ENCODE measurements around the gene CCDC33. TPM values are rescaled to one million over a fixed set of nuclear protein-coding genes. Genes with fewer than 3 reads are reported as not detected.
A peak's percentile ranks its signal among the peaks of the same experiment; 100 is the strongest.

Gene CCDC33
- total RNA-seq, result 1 to 10 TPM in 1 of 5 donors, under 1 TPM in 2, not detected in 2; 0.58 to 9.4 (median 0.73) TPM
- not detected for polyA plus RNA-seq
- long read RNA-seq, donor 1, result 0 reads
- long read RNA-seq, donor 2, result 0 reads
- long read RNA-seq, donor 3, result 0 reads
- long read RNA-seq, donor 4, result 0 reads
- long read RNA-seq, donor 5, result 0 reads
- long read RNA-seq, donor 6, result 0 reads
- long read RNA-seq, donor 7, result 0 reads
- long read RNA-seq, donor 8, result 0 reads
- long read RNA-seq, donor 9, result 0 reads
- long read RNA-seq, donor 10, result 0 reads

DNA sequence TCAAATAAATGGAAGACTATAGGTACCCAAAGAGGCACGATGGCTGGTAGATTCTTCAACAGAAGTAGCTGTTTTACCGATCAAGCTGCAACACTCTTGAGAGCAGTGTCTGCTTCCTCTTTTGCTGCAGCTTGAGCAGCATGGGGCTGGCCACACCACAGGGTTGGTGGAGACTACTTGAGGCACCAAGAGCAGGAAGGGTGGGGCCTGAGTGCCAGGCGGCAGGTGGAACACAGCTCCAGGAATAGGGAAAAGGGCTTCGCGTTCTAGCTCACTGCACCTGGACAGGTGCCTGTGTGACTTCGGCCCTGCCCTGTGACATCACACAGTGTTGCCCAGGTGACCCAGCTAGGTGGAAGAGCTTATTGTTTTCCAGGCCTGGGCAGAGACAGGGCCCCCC lies at the start of gene CCDC33:
TSS of gene CCDC33 (plus strand) at position 365 of the 400 bp plus-strand sequence. CDS start 394 bp downstream, outside the sequence.
- intact Hi-C loops (cut with DNase I; ENCODE audit: low total_unique reads), result no loop called here
- DNase-seq, result peak; percentile 87 to 91

DNA sequence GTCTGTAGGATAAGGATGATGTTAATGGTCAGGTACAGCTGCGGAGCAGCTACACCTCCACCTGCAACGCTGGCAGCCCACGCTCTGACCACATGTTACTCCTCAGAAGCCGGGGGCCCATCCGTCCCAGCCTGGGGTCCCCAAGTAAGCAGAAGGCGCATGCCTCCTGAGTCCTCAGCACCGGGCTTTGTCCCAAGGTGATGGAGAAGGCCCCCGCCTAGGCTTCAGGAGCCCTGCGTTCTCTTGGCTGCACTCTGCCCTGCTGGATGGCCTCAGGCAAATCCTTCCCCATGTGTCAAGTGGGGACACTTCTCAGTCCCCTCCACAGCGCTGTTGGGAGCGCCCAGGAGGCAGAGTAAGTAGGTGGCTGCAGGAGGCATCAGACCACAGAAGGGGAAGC lies 47.9 kb upstream of the CCDC33 start:
- intact Hi-C loops (cut with DNase I; ENCODE audit: low total_unique reads), result no loop called here
- no peak for DNase-seq
- no peak overlapping the region for H3K27ac ChIP-seq
- no peaks in the 10 kb centered on the region for H3K36me3 ChIP-seq
- H3K9me3 ChIP-seq, result no peaks in the 10 kb centered on the region
- H3K27me3 ChIP-seq, result no peaks in the 10 kb centered on the region
- TF ChIP-seq POLR2A (IDR thresholded peaks at IDR 0.05), result no peak
- TF ChIP-seq, protein P1, sequence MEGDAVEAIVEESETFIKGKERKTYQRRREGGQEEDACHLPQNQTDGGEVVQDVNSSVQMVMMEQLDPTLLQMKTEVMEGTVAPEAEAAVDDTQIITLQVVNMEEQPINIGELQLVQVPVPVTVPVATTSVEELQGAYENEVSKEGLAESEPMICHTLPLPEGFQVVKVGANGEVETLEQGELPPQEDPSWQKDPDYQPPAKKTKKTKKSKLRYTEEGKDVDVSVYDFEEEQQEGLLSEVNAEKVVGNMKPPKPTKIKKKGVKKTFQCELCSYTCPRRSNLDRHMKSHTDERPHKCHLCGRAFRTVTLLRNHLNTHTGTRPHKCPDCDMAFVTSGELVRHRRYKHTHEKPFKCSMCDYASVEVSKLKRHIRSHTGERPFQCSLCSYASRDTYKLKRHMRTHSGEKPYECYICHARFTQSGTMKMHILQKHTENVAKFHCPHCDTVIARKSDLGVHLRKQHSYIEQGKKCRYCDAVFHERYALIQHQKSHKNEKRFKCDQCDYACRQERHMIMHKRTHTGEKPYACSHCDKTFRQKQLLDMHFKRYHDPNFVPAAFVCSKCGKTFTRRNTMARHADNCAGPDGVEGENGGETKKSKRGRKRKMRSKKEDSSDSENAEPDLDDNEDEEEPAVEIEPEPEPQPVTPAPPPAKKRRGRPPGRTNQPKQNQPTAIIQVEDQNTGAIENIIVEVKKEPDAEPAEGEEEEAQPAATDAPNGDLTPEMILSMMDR (IDR thresholded peaks at IDR 0.05), result no peak
- TF ChIP-seq EP300 (IDR thresholded peaks at IDR 0.05), result no peak
- no peak for TF ChIP-seq POLR2AphosphoS5 (IDR thresholded peaks at IDR 0.05)
- H3K4me3 ChIP-seq, result no peak overlapping the region
- 78 to 93% (median 92%) methylated on average over 7 to 11 of the region's 11 CpGs for WGBS, 5 donors
- H3K4me1 ChIP-seq, result no peaks in the 10 kb centered on the region

More for the DNA sequence above, at the start of gene CCDC33:
- 18 to 43% (median 30%) methylated on average over 4 to 6 of the region's 6 CpGs for WGBS, 5 donors
- TF ChIP-seq POLR2AphosphoS5 (IDR thresholded peaks at IDR 0.05), result peak in 2 of 3 donors; percentile 69 to 85
- no peak for TF ChIP-seq POLR2A (IDR thresholded peaks at IDR 0.05)
- TF ChIP-seq, protein P1 (IDR thresholded peaks at IDR 0.05), result no peak
- no peak within 1 kb of the TSS for H3K4me3 ChIP-seq
- peak within 1 kb of the TSS; percentile 47 to 81 (median 63) for H3K27ac ChIP-seq
- no peaks in the 10 kb centered on the region for H3K36me3 ChIP-seq
- peaks cover 16 to 40% (median 25%) of the 10 kb centered on the region in 4 donors for H3K4me1 ChIP-seq
- no peaks in the 10 kb centered on the region for H3K9me3 ChIP-seq
- peaks cover 0 to 8% (median 0%) of the 10 kb centered on the region in 3 donors for H3K27me3 ChIP-seq

DNA sequence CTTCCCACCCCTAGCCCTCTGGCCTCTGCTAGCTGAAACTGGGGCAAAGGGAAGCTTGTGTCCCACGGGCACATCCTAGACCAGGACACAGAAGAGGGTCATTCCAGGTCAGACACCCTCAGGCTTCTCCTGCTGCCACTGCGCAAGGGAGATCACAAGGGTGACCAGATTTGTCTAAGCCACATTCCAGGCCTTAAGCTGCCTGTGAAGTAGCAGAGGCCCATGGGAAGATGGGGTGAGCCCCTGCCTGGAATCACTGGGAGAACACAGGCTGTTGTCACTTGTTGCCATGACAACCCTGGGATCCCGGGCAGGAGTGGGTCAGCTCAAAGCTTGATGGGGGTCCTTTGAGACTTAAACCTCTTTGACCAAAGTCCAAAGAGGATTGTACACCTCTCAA lies 44.3 kb upstream of the CCDC33 start:
- intact Hi-C loops (cut with DNase I; ENCODE audit: low total_unique reads), result no loop called here
- Histone ChIP-seq H3K4me1 (peaks cover 0 to 8% (median 0%) of the 10 kb centered on the region in 4 donors), H3K27me3 (no peaks in the 10 kb centered on the region), H3K9me3 (no peaks in the 10 kb centered on the region), H3K36me3 (no peaks in the 10 kb centered on the region), H3K27ac (no peak overlapping the region), H3K4me3 (no peak overlapping the region)
- 49 to 63% (median 53%) methylated on average over 3 of the region's 3 CpGs for WGBS, 5 donors
- no peak for DNase-seq
- TF ChIP-seq POLR2AphosphoS5 (IDR thresholded peaks at IDR 0.05) (no peak), EP300 (IDR thresholded peaks at IDR 0.05) (no peak), POLR2A (IDR thresholded peaks at IDR 0.05) (no peak)
- TF ChIP-seq, protein P1 (IDR thresholded peaks at IDR 0.05), result no peak

DNA sequence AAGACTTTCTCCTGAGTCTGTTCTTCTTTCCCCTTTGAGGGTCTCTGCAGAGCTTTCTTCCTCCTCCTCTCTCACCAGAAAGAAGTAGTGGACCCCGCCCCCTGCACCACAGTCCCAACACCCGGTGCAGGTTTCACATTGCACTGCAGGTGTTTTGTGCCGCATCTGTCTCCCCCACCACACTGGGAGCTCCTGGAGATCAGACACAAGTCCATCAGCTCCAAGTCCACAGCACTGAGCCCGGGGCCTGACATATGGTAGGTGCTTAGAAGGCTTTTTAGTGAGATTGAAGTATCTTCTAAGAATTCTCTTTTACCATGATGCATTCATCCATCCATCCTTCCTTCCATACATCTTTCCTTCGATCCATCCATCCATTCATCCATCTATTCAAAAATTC lies 43.4 kb upstream of the CCDC33 start:
- H3K4me3 ChIP-seq, result no peak overlapping the region
- 73 to 84% (median 80%) methylated on average over 5 of the region's 5 CpGs for WGBS, 5 donors
- H3K27ac ChIP-seq, result no peak overlapping the region
- peaks cover 0 to 8% (median 0%) of the 10 kb centered on the region in 4 donors for H3K4me1 ChIP-seq
- TF ChIP-seq EP300 (IDR thresholded peaks at IDR 0.05) (no peak), POLR2AphosphoS5 (IDR thresholded peaks at IDR 0.05) (no peak)
- TF ChIP-seq, protein P1 (IDR thresholded peaks at IDR 0.05), result no peak
- H3K9me3 ChIP-seq, result no peaks in the 10 kb centered on the region
- intact Hi-C loops (cut with DNase I; ENCODE audit: low total_unique reads), result no loop called here
- DNase-seq, result no peak
- no peaks in the 10 kb centered on the region for H3K27me3 ChIP-seq
- H3K36me3 ChIP-seq, result no peaks in the 10 kb centered on the region
